IPS DF 4.7 (cell line): ENCODE measurements around the gene CCR5AS.
"Not testable (repeated sequence)": the region's sequence is repeated elsewhere in the genome, so short reads cannot be mapped to it uniquely, and the experiment has no call there.

Experiments used
- DNase-seq: peaks from one replicate; pipeline ENCODE4 v3.0.0-alpha.2; 2013; ENCODE audit warnings: low spot score; ENCODE audit errors: extremely low read depth

CCR5AS gene

GRCh38 chr3:46429250-46429649 lies 22.4 kb upstream of the CCR5AS start:
- no peak for DNase-seq

GRCh38 chr3:46427916-46428833 lies 21.3 kb upstream of the CCR5AS start:
- no peak for DNase-seq

- not testable (repeated sequence) for DNase-seq
Measured at GRCh38 chr3:46427404-46427803, 20.5 kb upstream of the CCR5AS start.

GRCh38 chr3:46426476-46426875 lies 19.6 kb upstream of the CCR5AS start:
- DNase-seq, result not testable (repeated sequence)

GRCh38 chr3:46423588-46423987 lies 16.7 kb upstream of the CCR5AS start:
- DNase-seq, result no peak

GRCh38 chr3:46422617-46423016 lies 15.8 kb upstream of the CCR5AS start:
- DNase-seq, result no peak

GRCh38 chr3:46420931-46421330 lies 14.1 kb upstream of the CCR5AS start:
- no peak for DNase-seq

- no peak for DNase-seq
Measured at GRCh38 chr3:46419816-46420215, 12.9 kb upstream of the CCR5AS start.

- no peak for DNase-seq
Measured at GRCh38 chr3:46417841-46418611, 11.2 kb upstream of the CCR5AS start.

- DNase-seq, result no peak
Measured at GRCh38 chr3:46416811-46417510, 10.1 kb upstream of the CCR5AS start.

- no peak for DNase-seq
Measured at GRCh38 chr3:46416125-46416810, 9.4 kb upstream of the CCR5AS start.

- DNase-seq, result no peak
Measured at GRCh38 chr3:46414739-46415138, 7.9 kb upstream of the CCR5AS start.

- DNase-seq, result no peak
Measured at GRCh38 chr3:46413951-46414350, 7.1 kb upstream of the CCR5AS start.

GRCh38 chr3:46412786-46413298 lies 6.0 kb upstream of the CCR5AS start:
- no peak for DNase-seq

- no peak for DNase-seq
Measured at GRCh38 chr3:46411271-46411670, 4.4 kb upstream of the CCR5AS start.

GRCh38 chr3:46410669-46411068 lies 3.8 kb upstream of the CCR5AS start:
- no peak for DNase-seq

- DNase-seq, result no peak
Measured at GRCh38 chr3:46409739-46410489, 3.0 kb upstream of the CCR5AS start.

- no peak for DNase-seq
Measured at GRCh38 chr3:46408853-46409252, 2.0 kb upstream of the CCR5AS start.

GRCh38 chr3:46407970-46408369 lies 1.1 kb upstream of the CCR5AS start:
- no peak for DNase-seq

GRCh38 chr3:46406443-46406787 lies 451 bp downstream of the CCR5AS start:
- DNase-seq, result no peak
